GM18498 (cell line): ENCODE results near the gene PLAC9.
A peak's percentile ranks its signal among the peaks of the same experiment; 100 is the strongest.

ENCODE experiments used
- ATAC-seq: cut with Tn5 transposase; IDR thresholded peaks from one replicate; pipeline ENCODE4 v1.9.1; 2021; ENCODE audit warnings: mild to moderate bottlenecking, moderate library complexity; ENCODE audit not compliant: unreplicated experiment

PLAC9 gene

GRCh38 chr10:80159166-80159873 is 26.8 kb downstream of the PLAC9 start:
- ATAC-seq: no peak

GRCh38 chr10:80160361-80161320 is 28.1 kb downstream of the PLAC9 start:
- ATAC-seq: no peak

- ATAC-seq: no peak
These were observed 29.0 kb downstream of the PLAC9 start for GRCh38 chr10:80161321-80162083.

- no peak for ATAC-seq
These were observed 31.3 kb downstream of the PLAC9 start for GRCh38 chr10:80163741-80164341.

- no peak for ATAC-seq
These were observed 32.1 kb downstream of the PLAC9 start for GRCh38 chr10:80164596-80164995.

GRCh38 chr10:80165173-80165572 is 32.6 kb downstream of the PLAC9 start:
- no peak for ATAC-seq

- no peak for ATAC-seq
These were observed 34.3 kb downstream of the PLAC9 start for GRCh38 chr10:80166581-80167470.

- no peak for ATAC-seq
These were observed 35.1 kb downstream of the PLAC9 start for GRCh38 chr10:80167471-80168161.

- no peak for ATAC-seq
These were observed 35.6 kb downstream of the PLAC9 start for GRCh38 chr10:80168162-80168511.

- peak; percentile 59 for ATAC-seq
These were observed 36.3 kb downstream of the PLAC9 start for GRCh38 chr10:80168679-80169380.

GRCh38 chr10:80170026-80170425 is 37.5 kb downstream of the PLAC9 start:
- ATAC-seq: no peak

GRCh38 chr10:80170641-80171040 is 38.1 kb downstream of the PLAC9 start:
- ATAC-seq: no peak

- no peak for ATAC-seq
These were observed 38.7 kb downstream of the PLAC9 start for GRCh38 chr10:80171248-80171660.

- ATAC-seq: no peak
These were observed 40.4 kb downstream of the PLAC9 start for GRCh38 chr10:80172896-80173295.

- ATAC-seq: no peak
These were observed 40.9 kb downstream of the PLAC9 start for GRCh38 chr10:80173466-80173865.

GRCh38 chr10:80174641-80175395 is 42.3 kb downstream of the PLAC9 start:
- ATAC-seq: no peak

GRCh38 chr10:80176526-80176925 is 44.0 kb downstream of the PLAC9 start:
- no peak for ATAC-seq
